Neural cell (in vitro differentiated cells): ENCODE measurements around the gene TEF. TPM values are rescaled to one million over a fixed set of nuclear protein-coding genes. Genes with fewer than 3 reads are reported as not detected.

Experiments used
- H2AFZ ChIP-seq: fragments of 200-600, 300-800 bp; sonication (generic), shearing (Covaris generic); 2 replicates; pipeline ENCODE4 v1.6.0; 2014; ENCODE audit warnings: low read depth, mild to moderate bottlenecking, antibody characterized with exemption, low read length, moderate library complexity
- H3F3A ChIP-seq: fragments of 200-600 bp; shearing (Covaris generic); 2 replicates; pipeline ENCODE4 v1.6.1; 2016; ENCODE audit warnings: mild to moderate bottlenecking, moderate library complexity, mixed read lengths, antibody characterized with exemption, low read length; ENCODE audit not compliant: insufficient read depth, poor library complexity, severe bottlenecking
- H3K27ac ChIP-seq: fragments of 200-600, 300-800 bp; sonication (generic), shearing (Covaris generic); 2 replicates; pipeline ENCODE4 v1.5.1; 2014; ENCODE audit warnings: mild to moderate bottlenecking, low read length, moderate library complexity
- H3K27me3 ChIP-seq: fragments of 300-800, 200-600 bp; sonication (generic), shearing (Covaris generic); 2 replicates; pipeline ENCODE4 v1.6.0; 2014; ENCODE audit warnings: mild to moderate bottlenecking, low read depth, low read length, moderate library complexity; ENCODE audit not compliant: insufficient read depth
- H3K36me3 ChIP-seq: fragments of 300-800, 200-600 bp; sonication (generic), shearing (Covaris generic); 2 replicates; pipeline ENCODE4 v1.5.1; 2014; ENCODE audit warnings: mild to moderate bottlenecking, antibody characterized with exemption, low read length, moderate library complexity; ENCODE audit not compliant: insufficient read depth
- H3K4me2 ChIP-seq: fragments of 300-800, 200-600 bp; sonication (generic), shearing (Covaris generic); 2 replicates; pipeline ENCODE4 v1.6.0; 2014; ENCODE audit warnings: mild to moderate bottlenecking, low read length
- H3K4me3 ChIP-seq: fragments of 300-800, 200-600 bp; sonication (generic), shearing (Covaris generic); 2 replicates; pipeline ENCODE4 v1.5.1; 2014; ENCODE audit warnings: mild to moderate bottlenecking, low read length, moderate library complexity
- H3K79me2 ChIP-seq: fragments of 200-600 bp; shearing (Covaris generic); replicated peaks from 2 replicates; pipeline ENCODE4 v1.6.0; 2014; ENCODE audit warnings: mild to moderate bottlenecking, low read length, moderate library complexity; ENCODE audit not compliant: insufficient read depth
- H3K9ac ChIP-seq: fragments of 300-800, 200-600 bp; sonication (generic), shearing (Covaris generic); 2 replicates; pipeline ENCODE4 v1.6.1; 2016; ENCODE audit warnings: mild to moderate bottlenecking, low read length, mixed read lengths
- H3K9me2 ChIP-seq: fragments of 200-600 bp; shearing (Covaris generic); 2 replicates; pipeline ENCODE4 v1.6.1; 2016; ENCODE audit warnings: mild to moderate bottlenecking, low read length, mixed read lengths; ENCODE audit not compliant: insufficient read depth
- H3K9me3 ChIP-seq: fragments of 200-600, 300-800 bp; sonication (generic), shearing (Covaris generic); 2 replicates; pipeline ENCODE4 v1.6.1; 2016; ENCODE audit warnings: mild to moderate bottlenecking, mixed run types, low read length, moderate library complexity, mixed read lengths
- H4K20me1 ChIP-seq: fragments of 200-600 bp; shearing (Covaris generic); 2 replicates; pipeline ENCODE4 v1.6.1; 2016; ENCODE audit warnings: mild to moderate bottlenecking, mixed run types; ENCODE audit not compliant: insufficient read depth
- CTCF ChIP-seq: fragments of 450-650 bp; IDR thresholded peaks from 2 replicates; pipeline ENCODE4 v1.5.1; 2014; ENCODE audit warnings: antibody characterized with exemption, mild to moderate bottlenecking, moderate library complexity; ENCODE audit not compliant: poor library complexity, severe bottlenecking
- EP300 ChIP-seq: fragments of 450-650 bp; conservative IDR thresholded peaks from 2 replicates; pipeline ENCODE4 v1.6.1; 2014; ENCODE audit warnings: antibody characterized with exemption, mild to moderate bottlenecking, moderate library complexity; ENCODE audit not compliant: poor library complexity, severe bottlenecking
- EZH2 ChIP-seq: fragments of 200-600, 300-800 bp; shearing (Covaris generic), sonication (generic); IDR thresholded peaks from 2 replicates; pipeline ENCODE4 v1.6.1; 2014; ENCODE audit warnings: antibody characterized with exemption, low read length, borderline replicate concordance, mild to moderate bottlenecking; ENCODE audit not compliant: insufficient read depth, poor library complexity, severe bottlenecking
- MXI1 ChIP-seq: fragments of 450-650 bp; conservative IDR thresholded peaks from 2 replicates; pipeline ENCODE4 v1.6.1; 2014; ENCODE audit warnings: antibody characterized with exemption, mild to moderate bottlenecking; ENCODE audit not compliant: poor library complexity, severe bottlenecking
- POLR2AphosphoS5 ChIP-seq: IDR thresholded peaks from 2 replicates; pipeline ENCODE4 v1.6.1; 2012
- RAD21 ChIP-seq: fragments of 450-650 bp; conservative IDR thresholded peaks from 2 replicates; pipeline ENCODE4 v1.6.1; 2014; ENCODE audit warnings: antibody characterized with exemption, mild to moderate bottlenecking, moderate library complexity
- REST ChIP-seq: IDR thresholded peaks from 2 replicates; pipeline ENCODE4 v1.6.1; 2012; ENCODE audit warnings: borderline replicate concordance
- SMC3 ChIP-seq: fragments of 450-650 bp; conservative IDR thresholded peaks from 2 replicates; pipeline ENCODE4 v1.6.1; 2014; ENCODE audit warnings: antibody characterized with exemption, mild to moderate bottlenecking, moderate library complexity; ENCODE audit not compliant: poor library complexity
- TAF1 ChIP-seq: IDR thresholded peaks from 2 replicates; pipeline ENCODE4 v1.6.1; 2012; ENCODE audit warnings: low read depth
- polyA plus RNA-seq: library from polyadenylated mRNA; depleted of rRNA; stranded (reverse); fragments of >200 nt; gene quantifications from 2 replicates; pipeline ENCODE4 v1.2.3, GENCODE V29; 2014

The TEF gene
- polyA plus RNA-seq, 1 donor from 2014 or later = 4.9 TPM

- H3K4me3 ChIP-seq = no peak overlapping the region
- no peak overlapping the region for H3K4me2 ChIP-seq
- no peaks in the 10 kb centered on the region for H3K36me3 ChIP-seq
- no peaks in the 10 kb centered on the region for H3K9me2 ChIP-seq
- no peaks in the 10 kb centered on the region for H4K20me1 ChIP-seq
- H3K27me3 ChIP-seq = no peaks in the 10 kb centered on the region
- no peak overlapping the region for H3K9ac ChIP-seq
- H3F3A ChIP-seq = no peaks in the 10 kb centered on the region
- no peaks in the 10 kb centered on the region for H3K9me3 ChIP-seq
- TF ChIP-seq MXI1 = no peak
- no peak for TF ChIP-seq SMC3
- TF ChIP-seq RAD21 = no peak
- no peak for TF ChIP-seq EP300
- TF ChIP-seq CTCF = no peak
- TF ChIP-seq EZH2 = no peak
- TF ChIP-seq REST = no peak
- no peak for TF ChIP-seq TAF1
- TF ChIP-seq POLR2AphosphoS5 = no peak
- H3K79me2 ChIP-seq = peaks cover 3% of the 10 kb centered on the region
- no peak overlapping the region for H3K27ac ChIP-seq
- H2AFZ ChIP-seq = no peak overlapping the region
Observed at GRCh38 chr22:41377846-41378245, 3.9 kb upstream of the TEF start.

GRCh38 chr22:41380993-41381328 is 781 bp upstream of the TEF start:
- Histone ChIP-seq H4K20me1 (no peaks in the 10 kb centered on the region), H3K4me3 (peak overlapping the region; percentile 82), H3K36me3 (no peaks in the 10 kb centered on the region), H3K79me2 (peaks cover 3% of the 10 kb centered on the region), H3K9me2 (no peaks in the 10 kb centered on the region), H3K27ac (peak overlapping the region; percentile 65), H3K9me3 (no peaks in the 10 kb centered on the region), H3K4me2 (peak overlapping the region; percentile 35), H2AFZ (no peak overlapping the region), H3K9ac (peak overlapping the region; percentile 60), H3F3A (no peaks in the 10 kb centered on the region), H3K27me3 (no peaks in the 10 kb centered on the region)
- TF ChIP-seq MXI1 (peak; percentile 50), POLR2AphosphoS5 (no peak)

GRCh38 chr22:41382098-41382578 is 396 bp downstream of the TEF start:
- Histone ChIP-seq H3K9me2 (no peaks in the 10 kb centered on the region), H3K27ac (peak overlapping the region; percentile 85), H3K79me2 (peaks cover 3% of the 10 kb centered on the region), H3K36me3 (no peaks in the 10 kb centered on the region), H3K4me2 (peak overlapping the region; percentile 73), H3K4me3 (peak overlapping the region; percentile 82), H3K9ac (peak overlapping the region; percentile 77), H2AFZ (peak overlapping the region; percentile 21), H3K9me3 (no peaks in the 10 kb centered on the region), H4K20me1 (no peaks in the 10 kb centered on the region), H3K27me3 (no peaks in the 10 kb centered on the region), H3F3A (no peaks in the 10 kb centered on the region)
- TF ChIP-seq EP300 = no peak
- no peak for TF ChIP-seq MXI1
- no peak for TF ChIP-seq RAD21
- no peak for TF ChIP-seq CTCF
- TF ChIP-seq SMC3 = no peak
- TF ChIP-seq TAF1 = no peak
- TF ChIP-seq POLR2AphosphoS5 = no peak
- TF ChIP-seq REST = no peak
- TF ChIP-seq EZH2 = no peak
